IPS-15b (cell line): Measurements from ENCODE around the gene FAR2.

ENCODE experiments used
- H3K27me3 ChIP-seq: one replicate; pipeline ENCODE4 v1.6.1; 2013; ENCODE audit warnings: low read length; ENCODE audit not compliant: control insufficient read depth, insufficient read depth
- H3K36me3 ChIP-seq: one replicate; pipeline ENCODE4 v1.6.1; 2013; ENCODE audit warnings: low read length; ENCODE audit not compliant: control insufficient read depth, insufficient read depth
- H3K4me1 ChIP-seq: one replicate; pipeline ENCODE4 v1.6.1; 2013; ENCODE audit warnings: mild to moderate bottlenecking, low read length; ENCODE audit not compliant: control insufficient read depth, insufficient read depth
- H3K4me3 ChIP-seq: one replicate; pipeline ENCODE4 v1.5.1; 2013; ENCODE audit warnings: low read depth, low read length
- H3K9ac ChIP-seq: one replicate; pipeline ENCODE4 v1.6.1; 2013; ENCODE audit warnings: low read depth, mild to moderate bottlenecking, low read length
- H3K9me3 ChIP-seq: one replicate; pipeline ENCODE4 v1.6.1; 2013; ENCODE audit warnings: mild to moderate bottlenecking, low read length; ENCODE audit not compliant: control insufficient read depth, insufficient read depth

The FAR2 gene

GRCh38 chr12:29229158-29229505, 80.1 kb downstream of the FAR2 start:
- H3K36me3 ChIP-seq, result no peaks in the 10 kb centered on the region
- no peaks in the 10 kb centered on the region for H3K9me3 ChIP-seq
- H3K4me1 ChIP-seq, result peaks cover 32% of the 10 kb centered on the region

GRCh38 chr12:29229937-29230336, 80.9 kb downstream of the FAR2 start:
- Histone ChIP-seq H3K9ac (no peak overlapping the region), H3K4me1 (peaks cover 32% of the 10 kb centered on the region), H3K27me3 (no peaks in the 10 kb centered on the region), H3K4me3 (no peak overlapping the region), H3K9me3 (no peaks in the 10 kb centered on the region), H3K36me3 (no peaks in the 10 kb centered on the region)

More at GRCh38 chr12:29229158-29229505, 80.1 kb downstream of the FAR2 start:
- Histone ChIP-seq H3K27me3 (no peaks in the 10 kb centered on the region), H3K9ac (no peak overlapping the region), H3K4me3 (no peak overlapping the region)

- Histone ChIP-seq H3K36me3 (no peaks in the 10 kb centered on the region), H3K4me3 (no peak overlapping the region), H3K27me3 (no peaks in the 10 kb centered on the region), H3K9me3 (no peaks in the 10 kb centered on the region), H3K4me1 (peaks cover 29% of the 10 kb centered on the region), H3K9ac (no peak overlapping the region)
Observed at GRCh38 chr12:29230800-29231560, 81.9 kb downstream of the FAR2 start.

GRCh38 chr12:29232086-29232485, 83.0 kb downstream of the FAR2 start:
- H3K9me3 ChIP-seq, result no peaks in the 10 kb centered on the region
- H3K27me3 ChIP-seq, result no peaks in the 10 kb centered on the region
- no peak overlapping the region for H3K4me3 ChIP-seq
- H3K4me1 ChIP-seq, result peaks cover 24% of the 10 kb centered on the region
- H3K9ac ChIP-seq, result no peak overlapping the region
- H3K36me3 ChIP-seq, result no peaks in the 10 kb centered on the region

- Histone ChIP-seq H3K4me3 (no peak overlapping the region), H3K36me3 (no peaks in the 10 kb centered on the region), H3K9me3 (no peaks in the 10 kb centered on the region), H3K27me3 (no peaks in the 10 kb centered on the region), H3K4me1 (peaks cover 7% of the 10 kb centered on the region), H3K9ac (no peak overlapping the region)
Observed at GRCh38 chr12:29234552-29234951, 85.5 kb downstream of the FAR2 start.

- Histone ChIP-seq H3K4me1 (peaks cover 3% of the 10 kb centered on the region), H3K9ac (no peak overlapping the region), H3K9me3 (no peaks in the 10 kb centered on the region), H3K4me3 (no peak overlapping the region), H3K27me3 (no peaks in the 10 kb centered on the region), H3K36me3 (no peaks in the 10 kb centered on the region)
Observed at GRCh38 chr12:29234965-29235626, 86.0 kb downstream of the FAR2 start.

GRCh38 chr12:29238822-29239291, 89.8 kb downstream of the FAR2 start:
- Histone ChIP-seq H3K9ac (no peak overlapping the region), H3K9me3 (no peaks in the 10 kb centered on the region), H3K27me3 (no peaks in the 10 kb centered on the region), H3K4me3 (no peak overlapping the region), H3K4me1 (peaks cover 17% of the 10 kb centered on the region), H3K36me3 (no peaks in the 10 kb centered on the region)

- Histone ChIP-seq H3K4me3 (no peak overlapping the region), H3K36me3 (no peaks in the 10 kb centered on the region), H3K27me3 (no peaks in the 10 kb centered on the region), H3K9me3 (no peaks in the 10 kb centered on the region), H3K4me1 (peaks cover 17% of the 10 kb centered on the region), H3K9ac (no peak overlapping the region)
Observed at GRCh38 chr12:29239336-29239735, 90.3 kb downstream of the FAR2 start.

GRCh38 chr12:29240441-29240840, 91.4 kb downstream of the FAR2 start:
- peaks cover 17% of the 10 kb centered on the region for H3K4me1 ChIP-seq

GRCh38 chr12:29241821-29242591, 92.9 kb downstream of the FAR2 start:
- Histone ChIP-seq H3K4me3 (no peak overlapping the region), H3K4me1 (peaks cover 23% of the 10 kb centered on the region), H3K9ac (no peak overlapping the region)

More at GRCh38 chr12:29240441-29240840, 91.4 kb downstream of the FAR2 start:
- Histone ChIP-seq H3K36me3 (no peaks in the 10 kb centered on the region), H3K9me3 (no peaks in the 10 kb centered on the region), H3K9ac (no peak overlapping the region), H3K27me3 (no peaks in the 10 kb centered on the region), H3K4me3 (no peak overlapping the region)

GRCh38 chr12:29242921-29243431, 93.9 kb downstream of the FAR2 start:
- H3K4me3 ChIP-seq, result no peak overlapping the region
- H3K9me3 ChIP-seq, result no peaks in the 10 kb centered on the region
- H3K36me3 ChIP-seq, result no peaks in the 10 kb centered on the region
- peaks cover 27% of the 10 kb centered on the region for H3K4me1 ChIP-seq
- H3K27me3 ChIP-seq, result no peaks in the 10 kb centered on the region
- no peak overlapping the region for H3K9ac ChIP-seq

More at GRCh38 chr12:29241821-29242591, 92.9 kb downstream of the FAR2 start:
- Histone ChIP-seq H3K27me3 (no peaks in the 10 kb centered on the region), H3K9me3 (no peaks in the 10 kb centered on the region), H3K36me3 (no peaks in the 10 kb centered on the region)
